Epithelial cell of proximal tubule (primary cell): Measurements from ENCODE around the gene AFAP1. TPM values are rescaled to one million over a fixed set of nuclear protein-coding genes. Genes with fewer than 3 reads are reported as not detected.

Experiments used
- DNase-seq: peaks from one replicate; pipeline ENCODE4 v3.0.0-alpha.2; 2011; ENCODE audit warnings: low read depth
- H3K4me3 ChIP-seq: 2 replicates; pipeline ENCODE4 v1.5.1; 2011; ENCODE audit warnings: low read depth, mild to moderate bottlenecking, low read length
- CTCF ChIP-seq: conservative IDR thresholded peaks from 2 replicates; pipeline ENCODE4 v1.5.1; 2012; ENCODE audit warnings: low read depth, mild to moderate bottlenecking, low read length
- total RNA-seq: library from RNA; depleted of rRNA; stranded (reverse); fragments of >200 nt; gene quantifications from 2 replicates; pipeline ENCODE4 v1.2.3, GENCODE V29; 2015

AFAP1 gene
- total RNA-seq, 1 donor from 2014 or later = 26.2 TPM

DNA sequence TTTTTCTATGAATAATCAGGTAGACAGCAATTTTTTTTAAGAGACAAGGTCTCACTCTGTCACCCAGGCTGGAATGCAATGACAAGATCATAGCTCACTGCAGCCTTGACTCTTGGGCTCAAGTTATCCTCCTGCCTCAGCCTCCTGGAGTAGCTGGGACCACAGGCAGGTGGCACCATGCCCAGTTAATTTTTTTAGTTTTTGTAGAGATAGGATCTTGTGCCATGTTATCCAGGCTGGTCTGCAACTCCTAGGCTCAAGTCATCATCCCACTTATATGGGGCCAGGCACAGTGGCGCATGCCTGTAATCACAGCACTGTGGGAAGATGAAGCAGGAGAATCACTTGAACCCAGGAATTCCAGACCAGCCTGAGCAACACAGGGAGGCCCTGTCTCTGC is 26.8 kb downstream of the AFAP1 start:
- no peak for DNase-seq
- H3K4me3 ChIP-seq = no peak overlapping the region
- no peak for TF ChIP-seq CTCF

DNA sequence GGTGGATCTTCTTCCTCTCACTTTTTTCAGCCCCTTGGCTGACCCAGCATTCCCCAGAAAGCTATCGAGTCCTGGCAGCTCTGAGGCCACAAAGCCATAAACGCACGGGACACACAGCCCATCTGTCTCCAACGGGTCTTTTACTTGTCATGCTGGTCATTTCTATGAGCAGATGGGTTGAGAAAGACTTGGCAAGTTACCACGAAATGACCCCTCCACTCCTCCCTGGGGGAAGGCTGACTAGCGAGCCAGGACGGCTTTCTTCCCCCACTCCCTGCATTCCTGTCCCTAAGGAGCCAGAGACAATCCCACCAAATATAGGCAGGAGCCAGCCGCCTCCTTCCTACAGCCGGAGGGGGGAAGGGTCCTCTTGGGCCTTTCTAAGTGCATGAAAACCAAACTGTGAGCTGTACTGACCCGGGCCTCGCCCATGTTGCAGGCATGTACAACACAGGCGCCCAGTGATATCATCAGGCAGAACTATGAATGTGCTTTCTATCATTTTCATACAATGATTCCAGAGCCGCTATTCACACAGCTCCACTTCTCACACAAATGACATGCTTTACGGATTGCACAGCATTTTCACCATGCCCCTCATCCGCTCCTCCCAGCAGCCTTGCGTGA is 28.6 kb downstream of the AFAP1 start:
- TF ChIP-seq CTCF = no peak
- no peak overlapping the region for H3K4me3 ChIP-seq
- DNase-seq = no peak

GRCh38 chr4:7910263-7910896 is 29.3 kb downstream of the AFAP1 start:
- H3K4me3 ChIP-seq = no peak overlapping the region
- no peak for TF ChIP-seq CTCF
- DNase-seq = no peak

GRCh38 chr4:7909463-7910262 is 30.0 kb downstream of the AFAP1 start:
- no peak for DNase-seq
- TF ChIP-seq CTCF = no peak
- H3K4me3 ChIP-seq = no peak overlapping the region

- TF ChIP-seq CTCF = no peak
- H3K4me3 ChIP-seq = no peak overlapping the region
- DNase-seq = no peak
Measured at GRCh38 chr4:7908668-7909067, 31.0 kb downstream of the AFAP1 start.

DNA sequence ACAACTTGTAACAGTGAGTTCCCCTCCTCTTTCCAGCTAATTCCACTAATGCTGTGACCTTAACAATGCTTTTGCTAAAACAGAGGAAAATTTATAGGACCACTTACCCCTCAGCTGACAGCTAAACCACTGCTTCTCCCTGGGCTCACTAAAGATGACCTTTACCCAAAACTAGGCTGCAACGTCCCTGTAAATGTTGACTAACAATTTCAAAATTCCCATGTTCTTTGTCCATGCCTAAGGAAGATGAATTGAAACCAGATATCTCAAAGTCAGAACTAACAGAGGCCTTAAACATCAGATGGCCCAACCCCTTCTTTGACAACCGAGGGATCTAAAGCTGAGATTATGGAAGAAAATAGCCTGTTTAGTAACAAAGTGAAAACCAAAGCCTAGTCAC is 32.5 kb downstream of the AFAP1 start:
- no peak overlapping the region for H3K4me3 ChIP-seq
- no peak for TF ChIP-seq CTCF
- DNase-seq = no peak
